Fibroblast of skin of back (primary cell): Measurements from ENCODE around the gene JARID2.
A peak's percentile ranks its signal among the peaks of the same experiment; 100 is the strongest.
"Not testable (repeated sequence)": the region's sequence is repeated elsewhere in the genome, so short reads cannot be mapped to it uniquely, and the experiment has no call there.

Source experiments
- DNase-seq: peaks from one replicate; pipeline ENCODE4 v3.0.0-alpha.2; 2013

The JARID2 gene

GRCh38 chr6:15290962-15291704 lies 45.3 kb downstream of the JARID2 start:
- DNase-seq: no peak

DNA sequence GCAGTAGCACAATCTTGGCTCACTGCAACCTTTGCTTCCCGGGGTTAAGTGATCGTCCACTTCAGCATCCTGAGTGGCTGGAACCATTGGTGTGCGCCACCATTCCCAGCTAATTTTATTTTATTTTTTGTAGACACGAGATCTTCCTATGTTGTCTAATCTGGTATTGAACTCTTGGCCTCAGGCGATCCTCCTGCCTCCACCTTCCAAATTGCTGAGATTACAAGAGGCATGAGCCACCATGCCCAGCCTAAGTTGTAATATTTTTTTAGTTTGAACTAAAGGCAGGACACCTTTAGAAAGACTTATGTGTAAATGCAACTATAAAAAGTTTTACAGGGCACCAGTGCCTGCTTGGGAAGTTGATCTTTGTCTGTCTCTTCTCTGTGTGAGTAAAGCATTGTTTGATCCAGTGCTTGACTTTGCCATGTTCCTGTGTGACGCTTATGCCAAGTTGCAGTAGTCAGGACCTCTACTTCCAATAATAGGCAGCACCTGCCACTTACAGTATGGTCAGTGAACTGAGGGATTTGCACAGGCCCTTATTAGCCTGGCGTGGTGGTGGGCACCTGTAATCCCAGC lies 46.9 kb downstream of the JARID2 start:
- DNase-seq: no peak

DNA sequence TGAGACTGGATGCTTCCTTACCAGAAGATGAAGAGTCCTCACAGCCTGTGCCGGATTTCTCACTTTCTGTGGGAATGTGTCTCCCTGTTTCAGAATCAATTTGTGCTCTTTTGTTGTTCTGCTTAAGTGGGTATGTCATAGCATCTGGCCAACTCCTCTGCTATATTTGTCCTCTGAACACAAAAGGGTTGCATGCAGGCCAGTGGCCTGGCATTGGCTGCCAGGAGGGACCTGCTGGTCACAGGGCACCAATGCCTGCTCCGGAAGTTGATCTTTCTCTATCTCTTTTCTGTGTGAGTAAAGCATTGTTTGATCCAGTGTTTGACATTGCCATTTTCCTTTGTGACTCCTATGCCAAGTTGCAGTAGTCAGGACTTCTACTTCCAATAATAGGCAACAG lies 47.8 kb downstream of the JARID2 start:
- DNase-seq: no peak

DNA sequence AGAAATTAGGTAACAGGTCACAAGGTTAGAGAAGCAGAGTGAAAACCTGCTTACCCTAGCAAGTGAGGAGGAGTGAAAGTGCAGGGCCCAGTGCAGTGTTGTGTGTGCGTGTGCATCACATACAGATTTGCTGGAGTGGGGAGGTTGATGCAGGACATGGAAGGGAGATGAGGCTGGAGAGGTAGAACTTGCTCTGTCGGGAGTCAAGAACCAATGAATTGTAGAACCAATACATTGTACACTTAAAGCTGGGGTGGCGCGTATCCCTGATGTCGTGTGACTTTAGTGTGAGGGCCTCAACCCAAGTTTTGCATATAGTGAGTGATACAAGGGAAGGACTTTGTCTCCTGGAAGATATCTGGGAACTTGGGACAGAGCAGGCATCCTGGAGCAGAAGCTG lies 48.6 kb downstream of the JARID2 start:
- no peak for DNase-seq

DNA sequence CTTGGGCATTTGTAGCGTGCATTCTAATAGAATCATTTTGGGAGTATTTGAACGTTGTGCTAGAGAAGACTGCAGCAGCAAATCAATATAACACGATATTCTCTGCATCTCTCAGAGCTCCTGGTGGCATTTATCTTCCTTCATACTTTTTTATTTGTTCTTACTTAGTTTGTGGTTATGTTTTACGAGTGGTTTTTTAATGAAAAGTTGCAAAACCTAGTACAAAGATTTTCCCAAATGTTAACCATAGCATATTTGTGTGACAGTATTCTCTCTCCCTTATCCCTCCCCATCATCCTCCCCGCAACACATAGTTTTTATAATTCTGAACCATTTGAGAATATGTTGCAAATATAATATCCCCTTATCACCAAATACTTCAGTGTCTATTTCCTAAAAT lies 50.4 kb downstream of the JARID2 start:
- no peak for DNase-seq

DNA sequence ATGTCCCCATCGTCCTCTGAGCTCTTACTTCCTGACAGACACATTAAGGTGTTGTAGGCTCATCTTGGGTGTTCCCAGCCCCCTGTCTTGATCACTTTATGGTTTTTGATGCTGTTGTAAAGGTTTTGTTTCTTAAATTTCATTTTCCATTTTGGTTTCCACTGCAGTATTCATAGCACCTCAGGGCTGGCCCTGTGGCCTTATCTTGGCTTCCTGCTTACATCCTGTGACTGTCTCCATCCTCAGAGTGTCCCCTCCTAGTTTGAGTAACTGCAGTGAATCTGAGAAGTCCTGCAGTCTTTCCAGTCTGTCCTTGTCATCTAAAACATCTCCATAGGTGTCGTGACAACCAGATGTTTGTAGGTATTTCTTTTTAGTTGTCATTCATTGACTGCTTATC lies 50.9 kb downstream of the JARID2 start:
- DNase-seq: no peak

DNA sequence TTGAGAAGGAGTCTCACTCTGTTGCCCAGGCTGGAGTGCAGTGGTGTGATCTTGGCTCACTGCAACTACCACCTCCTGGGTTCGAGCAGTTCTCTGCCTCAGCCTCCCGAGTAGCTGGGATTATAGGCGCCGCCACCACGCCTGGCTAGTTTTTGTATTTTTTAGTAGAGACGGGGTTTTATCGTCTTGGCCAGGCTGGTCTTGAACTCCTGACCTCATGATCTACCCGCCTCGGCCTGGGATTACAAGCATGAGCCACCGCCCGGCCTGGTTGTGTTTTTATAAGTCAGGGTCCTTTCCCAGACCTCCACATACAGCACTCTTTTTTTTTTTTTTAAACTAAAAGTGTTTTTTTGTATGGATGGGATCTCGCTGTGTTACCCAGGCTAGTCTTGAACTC lies 51.3 kb downstream of the JARID2 start:
- not testable (repeated sequence) for DNase-seq

DNA sequence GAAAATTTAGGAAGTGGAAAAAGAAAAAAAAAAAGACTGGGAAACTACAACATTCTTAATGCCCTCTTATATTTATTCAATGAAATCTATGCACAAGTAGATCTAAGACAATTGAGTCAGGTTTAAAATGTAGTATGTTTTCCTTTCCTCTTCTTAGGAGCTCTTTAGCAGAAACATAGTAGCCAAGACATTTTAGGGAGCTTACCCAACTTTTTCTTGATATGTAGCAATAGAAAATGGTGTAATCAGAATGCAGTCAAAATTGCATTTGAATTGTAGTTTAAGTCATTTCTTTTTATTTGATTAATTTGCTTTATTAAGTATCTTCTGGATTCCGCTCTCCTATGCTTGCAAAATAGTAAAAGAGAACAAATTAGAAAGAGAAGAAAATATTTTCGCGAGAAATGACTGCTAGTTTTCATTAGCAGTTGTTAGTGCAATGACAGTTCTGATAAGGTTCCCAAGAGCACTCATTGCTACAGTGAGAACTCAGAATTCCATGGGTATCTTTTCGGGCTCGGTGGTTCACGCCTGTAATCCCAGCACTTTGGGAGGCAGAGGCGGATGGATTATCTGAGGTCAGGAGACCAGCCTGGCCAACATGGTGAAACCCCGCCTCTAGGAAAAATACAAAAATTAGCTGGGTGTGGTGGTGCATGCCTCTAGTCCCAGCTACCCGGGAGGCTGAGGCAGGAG lies 52.2 kb downstream of the JARID2 start:
- no peak for DNase-seq

DNA sequence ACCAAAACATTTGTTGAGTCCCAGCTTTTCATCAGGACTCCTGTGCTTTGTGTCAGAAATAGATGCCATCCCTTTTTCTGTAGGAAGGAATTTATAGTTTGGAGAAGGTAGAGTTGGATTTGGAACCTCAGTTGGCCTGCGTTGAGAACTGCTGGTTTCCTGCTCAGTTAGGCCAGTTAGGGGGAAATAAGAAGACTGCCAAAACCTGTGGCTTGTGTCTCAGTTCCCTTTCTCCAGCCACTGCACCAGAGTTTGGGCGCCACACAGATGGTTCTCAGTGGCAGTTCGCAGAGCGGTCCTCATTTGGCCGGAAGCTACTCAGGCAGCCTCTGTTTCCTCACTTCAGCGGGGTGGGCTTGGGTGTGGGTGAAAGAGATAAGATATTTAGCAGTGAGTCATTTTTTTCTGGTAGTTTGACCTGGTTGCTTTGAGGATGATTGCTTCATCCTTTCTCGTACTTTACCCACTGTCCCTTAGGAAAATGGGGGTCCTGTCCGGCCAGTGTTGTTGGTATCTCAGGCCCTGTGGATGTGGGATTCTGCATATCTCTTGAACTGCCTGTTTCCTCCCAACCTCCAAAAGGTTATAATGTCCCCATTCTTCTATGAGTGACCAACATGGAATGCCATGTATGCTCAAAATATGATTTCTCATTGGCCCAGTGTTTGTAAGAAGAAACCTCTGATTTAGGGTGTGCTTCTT lies 53.7 kb downstream of the JARID2 start:
- DNase-seq: peak; percentile 60

DNA sequence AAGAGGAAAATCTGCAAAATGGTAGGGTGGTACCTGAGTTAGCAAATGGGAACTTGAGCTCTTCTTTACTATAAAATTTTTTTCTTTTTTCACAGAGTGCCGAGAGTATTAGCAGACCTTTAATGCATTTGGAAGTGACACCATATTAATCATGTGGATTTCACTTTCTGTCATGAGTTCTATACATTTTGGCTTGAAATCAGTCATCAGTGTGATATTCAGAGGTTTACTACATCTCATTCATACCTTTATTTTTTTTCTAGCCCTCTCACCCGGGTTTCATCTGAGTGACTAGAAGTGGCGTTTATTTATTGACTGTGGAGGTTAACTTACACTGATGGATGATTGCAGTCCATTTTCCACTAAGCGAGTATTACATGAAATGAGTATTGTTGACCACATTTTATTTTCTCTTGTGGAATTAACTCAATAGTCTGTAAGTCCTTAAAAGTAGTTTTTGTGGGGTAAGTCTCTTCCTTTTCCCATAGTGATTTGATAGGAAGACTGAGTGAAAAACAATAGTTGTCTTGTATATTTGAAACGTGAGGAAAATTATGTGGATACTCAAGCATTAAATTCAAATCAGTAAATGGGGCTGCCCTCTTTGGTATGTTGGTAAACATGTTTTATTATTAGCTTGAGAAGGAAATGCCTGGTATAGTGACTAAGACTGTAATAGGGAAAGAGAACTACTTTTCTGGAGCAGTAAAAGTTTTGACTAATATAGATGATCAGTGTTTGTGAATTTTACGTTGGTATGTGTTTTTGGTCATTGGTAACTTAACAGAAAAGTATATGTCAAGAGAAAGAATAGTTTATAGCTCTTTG lies 55.5 kb downstream of the JARID2 start:
- no peak for DNase-seq

DNA sequence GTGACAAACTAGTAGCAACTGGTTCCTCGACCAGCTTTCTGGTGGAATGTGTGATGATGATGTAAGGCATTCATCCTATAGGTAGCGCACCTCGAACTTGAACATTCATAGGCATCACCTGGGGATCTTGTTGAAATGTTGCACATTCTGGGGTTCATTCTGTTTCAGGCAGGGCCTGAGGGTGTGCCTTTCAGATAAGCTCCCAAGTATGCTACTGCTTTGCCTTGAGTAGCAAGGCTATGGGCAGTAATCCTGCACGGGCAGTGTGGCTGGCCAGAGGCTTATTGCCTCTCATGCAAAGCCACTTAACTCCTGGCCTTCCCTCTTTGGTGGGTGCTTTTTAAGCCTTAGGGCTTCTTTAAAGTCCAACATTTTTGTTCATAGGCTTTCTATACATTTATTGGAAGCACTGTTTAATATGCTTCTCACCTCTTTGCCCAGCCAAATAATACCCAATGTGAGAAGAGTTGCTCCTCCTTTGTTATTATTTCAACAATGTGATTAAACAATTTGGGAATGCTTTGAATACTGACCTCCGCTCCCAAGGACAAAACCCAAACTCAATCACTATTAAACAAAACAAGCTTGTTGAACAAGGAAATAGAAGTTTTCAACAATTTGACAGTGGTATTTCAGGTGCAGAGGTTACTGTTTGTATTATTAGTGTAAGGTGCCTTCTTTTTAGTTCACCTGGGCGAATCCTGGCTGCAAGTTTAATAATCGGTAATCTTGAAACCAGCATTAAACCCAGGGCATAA lies 57.5 kb downstream of the JARID2 start:
- DNase-seq: no peak

- no peak for DNase-seq
These were observed 58.0 kb downstream of the JARID2 start for GRCh38 chr6:15303920-15304291.

DNA sequence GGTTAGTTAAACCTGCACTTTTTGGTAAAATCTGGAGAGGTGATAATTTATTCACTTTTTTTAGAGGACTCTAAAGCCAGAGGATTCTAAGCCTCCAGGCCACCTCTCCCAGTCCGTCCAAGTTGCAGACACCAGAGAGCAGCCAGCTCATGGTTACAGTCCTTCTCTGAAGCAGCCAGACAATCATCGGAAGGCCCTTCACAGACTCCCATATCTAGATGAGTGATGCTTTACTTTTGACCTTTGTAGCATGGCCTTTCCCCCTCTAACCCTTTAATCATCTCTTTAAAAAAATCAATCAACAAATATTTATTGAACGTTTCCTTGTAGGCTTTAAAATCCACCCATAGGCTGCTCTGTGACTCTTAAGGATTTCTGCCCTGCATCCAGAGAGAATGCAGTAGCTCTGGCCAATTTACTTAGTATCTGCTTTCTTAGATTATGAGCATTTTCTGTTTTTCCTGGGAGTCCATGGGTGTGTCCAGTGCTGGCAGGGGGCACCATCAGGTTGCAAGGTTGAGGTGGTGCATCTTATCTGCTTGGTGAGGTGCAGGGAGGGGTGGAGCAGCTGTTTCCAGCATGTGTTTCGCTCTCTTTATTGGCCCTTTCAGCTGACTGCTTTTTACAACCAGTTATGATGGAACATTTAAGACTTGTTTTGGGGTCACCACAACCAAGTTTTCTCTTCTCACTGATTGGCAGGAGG lies 58.6 kb downstream of the JARID2 start:
- no peak for DNase-seq

GRCh38 chr6:15305496-15305895 lies 59.6 kb downstream of the JARID2 start:
- DNase-seq: no peak

DNA sequence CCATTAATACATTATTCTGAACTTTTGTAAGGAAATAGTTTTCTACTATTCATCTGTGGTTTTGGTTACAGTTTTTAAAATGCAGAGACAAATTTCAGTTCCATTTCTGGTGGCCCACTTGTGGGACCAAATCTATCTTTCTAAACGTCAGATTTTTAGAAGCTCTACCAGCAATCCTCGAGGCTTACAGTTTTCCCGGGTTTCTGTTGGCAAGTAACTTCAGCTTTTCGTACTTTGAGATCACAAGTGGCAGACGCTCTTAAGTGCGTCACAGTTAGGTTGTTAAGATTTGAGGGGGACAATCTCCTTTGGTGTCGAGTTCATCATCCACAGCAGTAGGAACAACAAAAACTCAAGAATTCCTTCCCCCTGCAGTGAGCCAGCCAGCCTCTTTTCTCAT lies 60.0 kb downstream of the JARID2 start:
- DNase-seq: no peak

GRCh38 chr6:15308435-15309213 lies 62.8 kb downstream of the JARID2 start:
- peak; percentile 38 for DNase-seq

DNA sequence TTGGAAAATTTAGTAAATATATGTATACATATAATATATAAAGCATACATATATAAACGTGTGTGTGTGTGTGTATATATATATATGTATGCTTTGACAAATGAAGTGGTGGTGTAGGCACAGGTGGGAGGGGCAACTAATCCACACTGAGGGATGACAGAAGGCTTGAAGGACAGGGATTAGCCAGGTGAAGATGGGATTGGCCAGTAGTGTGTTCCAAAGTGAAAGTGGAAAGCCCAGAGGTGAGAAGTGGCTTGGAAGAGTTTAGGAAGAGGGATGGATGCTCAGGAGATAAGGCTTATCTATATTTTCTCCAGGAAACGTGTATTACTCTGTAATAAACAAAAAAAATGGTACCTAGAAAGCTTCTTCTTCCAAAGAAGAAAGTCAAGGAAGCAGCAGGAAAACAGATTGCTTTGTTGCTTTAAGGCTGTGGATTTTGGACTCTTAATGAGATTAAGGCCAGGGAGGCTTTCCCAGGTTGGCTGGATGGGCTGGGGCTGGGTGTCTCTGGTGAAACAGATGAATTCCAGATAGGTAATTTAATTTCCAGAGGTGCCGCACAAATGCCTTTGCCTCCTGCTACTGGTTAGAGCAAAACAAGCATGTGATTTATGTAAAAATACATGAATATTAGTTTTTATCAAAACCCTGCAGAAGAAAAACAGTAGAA lies 63.9 kb downstream of the JARID2 start:
- no peak for DNase-seq

DNA sequence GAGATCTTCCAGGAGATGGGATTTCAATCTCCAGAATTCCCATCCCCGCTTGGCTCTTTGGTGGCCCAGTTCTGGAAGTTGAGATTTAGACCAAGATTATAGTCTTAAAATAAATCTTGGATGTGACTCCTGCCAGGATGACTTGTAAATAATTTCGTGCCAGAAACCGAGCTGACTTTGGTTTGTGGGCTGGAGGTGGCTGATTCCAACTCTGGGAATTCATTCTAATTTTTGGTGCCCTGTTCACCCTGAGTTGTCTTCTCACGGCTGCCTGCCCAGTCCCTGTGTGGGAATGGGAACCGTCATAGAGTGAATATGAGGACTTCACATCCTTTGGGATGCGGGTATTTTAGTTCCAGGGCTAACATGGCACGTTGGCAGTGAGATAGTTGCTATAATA lies 64.8 kb downstream of the JARID2 start:
- no peak for DNase-seq

GRCh38 chr6:15312500-15312899 lies 66.6 kb downstream of the JARID2 start:
- peak; percentile 58 for DNase-seq

- no peak for DNase-seq
These were observed 67.5 kb downstream of the JARID2 start for GRCh38 chr6:15313367-15313766.
